Kasumi-1 (cell line): ENCODE results near the gene SCRN1.

Experiments used
- DNase-seq, 2 experiments: peaks; one replicate each; lab custom pipeline; 2025; lab: John Stamatoyannopoulos, UW

The SCRN1 gene

GRCh38 chr7:30003098-30003497 lies 13.5 kb upstream of the SCRN1 start:
- no peak for DNase-seq

DNA sequence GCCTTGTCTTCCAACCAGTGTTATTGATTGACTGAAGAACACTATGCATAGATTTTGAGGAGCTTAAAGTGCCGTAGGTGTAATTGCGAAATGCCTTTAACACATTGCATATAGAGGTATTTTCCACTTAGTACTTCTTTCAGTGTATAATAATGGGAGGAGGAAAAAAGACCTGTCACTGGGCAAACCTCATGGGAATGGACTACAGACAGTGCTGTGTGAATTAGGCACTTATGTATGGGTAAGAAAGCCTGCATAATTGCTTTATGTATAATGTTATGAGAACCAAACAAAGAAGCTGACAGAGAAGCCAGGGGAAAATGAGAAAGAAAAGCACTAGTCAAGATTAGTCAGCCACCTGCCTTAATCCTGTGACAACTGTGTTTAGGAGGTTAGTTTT lies 12.4 kb upstream of the SCRN1 start:
- DNase-seq = no peak

DNA sequence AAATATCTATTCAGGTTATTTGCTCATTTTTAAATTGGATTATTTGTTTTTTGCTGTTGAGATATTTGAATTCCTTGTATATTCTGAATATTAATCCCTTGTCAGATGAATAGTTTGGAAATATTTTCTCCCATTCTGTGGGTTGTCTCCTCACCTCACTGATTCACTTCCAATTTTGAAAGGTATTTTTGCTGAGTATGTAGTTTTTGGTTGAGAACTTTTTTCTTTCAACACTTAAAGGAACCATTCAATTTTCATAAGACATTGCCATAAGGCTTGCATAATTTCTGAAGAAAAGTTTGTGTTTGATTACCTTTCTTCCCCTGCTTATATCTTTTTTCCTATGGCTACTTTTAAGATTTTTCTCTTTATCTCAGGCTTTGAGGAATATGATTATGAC lies 8.9 kb upstream of the SCRN1 start:
- no peak for DNase-seq

DNA sequence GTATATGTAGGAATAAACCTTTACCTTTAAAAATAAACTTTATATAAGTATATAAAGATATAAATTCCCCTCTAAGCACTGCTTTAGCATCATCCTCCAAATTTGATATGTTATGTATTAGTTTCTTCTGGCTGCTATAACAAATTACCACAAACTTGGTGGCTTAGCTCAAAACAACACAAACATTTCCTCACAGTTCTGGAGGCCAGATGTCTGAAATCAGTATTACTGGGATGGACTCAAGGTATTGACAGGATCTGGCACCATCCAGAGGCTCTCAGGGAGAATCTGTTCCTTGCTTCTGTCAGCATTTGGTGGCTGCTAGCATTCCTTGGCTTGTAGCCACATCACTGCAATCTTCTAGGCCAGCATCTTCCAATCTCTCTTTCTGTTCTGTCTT lies 6.7 kb upstream of the SCRN1 start:
- DNase-seq = no peak

DNA sequence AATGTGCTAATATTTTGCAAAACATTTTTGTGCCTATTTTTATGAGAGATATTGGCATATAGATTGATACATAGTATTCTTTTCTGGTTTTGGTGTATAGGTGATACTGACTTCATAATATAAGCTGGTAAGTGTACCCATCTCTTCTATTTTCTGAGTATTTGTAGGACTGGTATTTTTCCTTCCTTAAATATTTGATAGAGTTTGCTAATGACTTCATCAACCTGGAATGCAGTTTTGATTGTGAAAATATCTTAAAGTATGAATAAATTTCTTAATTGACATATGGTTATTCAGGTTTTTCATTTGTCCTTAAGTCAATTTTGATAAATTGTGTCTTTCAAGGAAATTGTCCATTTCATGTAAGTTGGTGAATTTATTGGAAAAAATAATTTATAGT lies 6.1 kb upstream of the SCRN1 start:
- no peak for DNase-seq

- no peak for DNase-seq
Measured at GRCh38 chr7:29993140-29993539, 3.5 kb upstream of the SCRN1 start.

DNA sequence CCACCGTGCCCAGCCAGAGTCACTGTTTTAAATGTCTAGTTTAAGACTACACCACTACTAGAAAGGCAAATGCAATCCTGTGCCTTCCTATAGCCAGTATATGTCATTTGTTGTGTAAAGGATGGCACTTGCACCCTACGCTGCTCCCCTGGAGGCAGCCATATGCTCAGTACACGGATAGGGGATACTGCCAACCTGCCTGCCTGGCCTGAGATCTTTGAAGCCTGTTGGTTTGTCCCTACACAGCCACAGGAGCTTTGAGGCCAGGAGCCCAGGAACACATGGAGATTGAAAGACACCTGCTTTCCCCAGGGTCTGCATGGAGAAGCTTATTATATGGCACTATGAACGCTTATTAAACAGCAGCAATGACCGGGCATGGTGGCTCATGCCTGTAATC lies 2.3 kb upstream of the SCRN1 start:
- DNase-seq = no peak

DNA sequence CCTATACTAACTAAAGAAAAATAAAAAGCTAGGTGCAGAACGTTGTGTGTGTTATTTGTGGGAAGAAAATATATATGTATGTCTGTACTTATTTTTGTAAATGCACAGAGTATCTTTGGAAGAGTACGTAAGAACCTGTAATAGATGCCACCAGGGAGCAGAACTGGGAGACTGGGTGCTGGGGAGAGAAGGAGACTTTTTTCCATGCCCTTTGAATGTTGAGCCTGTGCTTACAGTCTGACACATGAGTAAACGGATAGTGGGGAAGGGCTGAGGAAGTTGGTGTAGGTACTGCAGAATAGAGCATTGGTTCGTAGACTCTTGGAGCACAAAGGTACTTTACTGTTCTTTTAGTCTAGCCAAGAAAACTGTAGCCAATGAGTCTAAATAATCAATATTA lies 1.3 kb upstream of the SCRN1 start:
- DNase-seq = no peak

DNA sequence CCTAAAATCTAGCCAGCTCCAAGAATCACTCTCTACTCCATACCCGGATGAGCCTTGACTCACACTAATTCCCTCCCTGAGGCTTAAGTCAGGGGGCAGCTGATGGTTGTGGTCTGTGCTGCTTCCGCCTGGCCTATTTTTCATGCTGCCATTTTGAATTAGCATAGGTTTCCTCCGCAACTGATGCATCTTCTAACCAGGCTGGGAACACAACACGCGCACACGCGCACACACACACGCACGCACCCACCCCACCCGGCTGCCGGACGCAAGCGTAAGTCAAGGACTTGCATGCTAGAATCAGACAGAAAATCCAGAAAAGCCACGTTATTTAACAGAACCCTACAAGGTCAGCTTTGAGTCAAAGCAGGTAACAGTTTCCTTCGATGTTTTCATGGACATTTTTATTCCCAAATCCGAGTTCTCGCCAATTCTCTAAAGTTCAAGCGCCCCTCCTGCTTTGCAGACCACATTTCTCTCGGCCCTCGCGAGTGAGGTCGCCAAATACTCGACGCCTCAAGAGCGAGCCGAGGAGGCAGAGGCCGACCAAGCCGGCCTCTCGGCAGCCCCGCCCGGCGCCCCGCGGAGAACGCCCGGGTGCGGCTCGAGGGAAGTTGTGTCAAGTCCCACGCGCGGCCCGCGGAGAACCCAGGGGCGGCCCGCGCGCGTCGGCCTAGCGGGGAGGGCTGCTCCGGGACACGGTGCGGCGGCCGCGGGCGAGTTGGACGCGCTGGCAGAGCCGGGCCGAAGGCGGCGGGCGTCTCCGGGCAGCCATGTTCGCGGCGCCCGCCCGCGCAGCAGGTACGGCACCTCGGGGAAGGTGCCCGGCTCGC lies 961 bp downstream of the SCRN1 start:
- DNase-seq = no peak

- no peak for DNase-seq
Measured at GRCh38 chr7:29987811-29988317, 1.7 kb downstream of the SCRN1 start.

GRCh38 chr7:29987083-29987482 lies 2.5 kb downstream of the SCRN1 start:
- DNase-seq = no peak

GRCh38 chr7:29980151-29980550 lies 9.4 kb downstream of the SCRN1 start:
- no peak for DNase-seq

GRCh38 chr7:29977886-29978651 lies 11.5 kb downstream of the SCRN1 start:
- peak; percentile 9 to 31 for DNase-seq

- no peak for DNase-seq
Measured at GRCh38 chr7:29976673-29977415, 12.8 kb downstream of the SCRN1 start.

DNA sequence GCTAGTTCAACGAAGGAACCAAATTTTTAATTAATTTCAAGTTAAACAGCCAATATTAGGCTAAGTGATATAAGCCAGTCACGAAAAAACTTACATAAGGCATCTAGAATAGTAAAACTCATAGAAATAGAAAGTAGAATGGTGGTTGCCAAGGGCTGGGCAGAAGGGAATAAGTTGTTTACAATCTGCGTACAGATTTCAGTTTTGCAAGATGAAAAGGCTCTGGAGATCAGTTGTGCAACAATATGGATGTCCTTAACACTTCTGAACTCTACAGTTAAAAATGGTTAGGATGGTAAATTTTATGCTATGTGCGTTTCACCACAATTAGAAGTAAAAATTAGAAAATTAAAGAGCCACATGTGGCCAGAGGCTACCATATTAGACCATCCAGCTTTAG lies 13.3 kb downstream of the SCRN1 start:
- DNase-seq = no peak

DNA sequence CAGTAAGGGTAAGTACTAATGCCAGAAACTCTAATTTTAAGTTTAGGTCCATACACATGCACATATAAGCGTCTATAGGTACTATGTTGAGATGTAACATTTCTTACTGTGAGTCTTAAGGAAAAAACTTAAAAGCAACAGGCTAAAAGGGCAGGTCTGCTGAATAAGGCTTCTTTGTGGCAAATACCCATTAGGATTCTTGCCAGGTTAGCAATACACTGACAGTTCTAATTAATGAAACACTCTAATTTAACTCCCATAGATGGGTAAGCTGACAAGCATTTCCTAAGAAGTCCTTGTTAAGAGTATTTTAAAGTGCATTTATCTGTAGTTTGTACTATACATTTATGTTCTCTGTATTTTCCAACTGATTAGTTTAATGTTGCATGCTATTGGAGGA lies 14.0 kb downstream of the SCRN1 start:
- no peak for DNase-seq

- DNase-seq = no peak
Measured at GRCh38 chr7:29974286-29974685, 15.3 kb downstream of the SCRN1 start.

DNA sequence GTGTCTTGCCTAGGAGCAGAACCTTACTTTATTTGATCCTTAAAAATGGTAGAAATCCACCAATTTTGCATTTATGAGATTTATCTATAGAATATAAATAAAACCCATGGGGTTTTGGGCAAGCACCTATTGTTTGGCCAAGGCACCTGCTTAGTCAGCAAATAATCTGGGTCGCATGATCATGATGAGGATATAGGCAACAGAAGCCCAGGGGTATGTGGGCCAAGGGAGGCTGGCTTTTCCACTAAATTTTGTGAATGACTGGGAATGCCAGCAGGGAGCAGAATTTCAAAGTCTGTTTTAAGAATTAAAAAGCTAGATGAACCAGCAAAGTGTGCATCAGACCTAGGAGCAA lies 17.3 kb downstream of the SCRN1 start:
- DNase-seq = no peak

DNA sequence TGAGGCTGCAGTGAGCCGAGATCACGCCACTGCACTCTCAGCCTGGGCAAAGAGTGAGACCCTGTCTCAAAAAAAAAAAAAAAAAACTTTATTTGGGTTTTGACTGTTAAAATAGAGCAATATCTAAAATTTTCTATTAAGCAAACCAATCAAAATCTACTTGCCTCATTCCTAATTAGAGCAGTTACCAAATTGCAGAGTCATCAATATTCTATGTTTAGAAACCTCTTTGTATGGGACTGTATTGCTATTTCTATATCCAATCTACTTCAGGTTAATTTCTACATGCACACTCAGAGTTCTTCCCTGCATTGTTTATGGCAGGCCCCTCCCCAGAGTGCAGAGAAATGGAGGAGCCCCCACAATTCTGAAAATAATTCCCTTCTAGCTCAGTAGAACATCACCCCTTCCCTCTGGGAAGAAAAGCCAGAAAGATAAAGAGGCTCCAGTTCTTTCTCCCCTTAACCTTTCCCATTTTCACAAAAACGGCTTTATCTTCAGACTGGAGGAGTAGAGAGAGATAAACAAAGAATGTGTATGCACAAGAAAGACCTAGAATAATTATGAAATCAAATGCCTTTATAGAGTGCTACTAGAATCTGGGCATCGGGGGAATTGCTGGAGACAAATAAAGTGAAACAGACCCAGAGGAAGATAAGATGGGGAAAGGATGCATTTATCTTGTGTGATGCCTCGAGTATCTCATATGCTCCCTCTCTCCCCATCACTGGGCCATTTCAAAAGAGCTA lies 17.9 kb downstream of the SCRN1 start:
- DNase-seq = no peak

GRCh38 chr7:29970158-29970557 lies 19.4 kb downstream of the SCRN1 start:
- DNase-seq = no peak

GRCh38 chr7:29969738-29970137 lies 19.9 kb downstream of the SCRN1 start:
- DNase-seq = no peak
